GM18870 (cell line): ENCODE results near the gene AFTPH.

Experiments
- ATAC-seq: cut with Tn5 transposase; IDR thresholded peaks from one replicate; pipeline ENCODE4 v1.9.1; 2021; ENCODE audit warnings: moderate library complexity; ENCODE audit not compliant: unreplicated experiment

AFTPH gene

DNA sequence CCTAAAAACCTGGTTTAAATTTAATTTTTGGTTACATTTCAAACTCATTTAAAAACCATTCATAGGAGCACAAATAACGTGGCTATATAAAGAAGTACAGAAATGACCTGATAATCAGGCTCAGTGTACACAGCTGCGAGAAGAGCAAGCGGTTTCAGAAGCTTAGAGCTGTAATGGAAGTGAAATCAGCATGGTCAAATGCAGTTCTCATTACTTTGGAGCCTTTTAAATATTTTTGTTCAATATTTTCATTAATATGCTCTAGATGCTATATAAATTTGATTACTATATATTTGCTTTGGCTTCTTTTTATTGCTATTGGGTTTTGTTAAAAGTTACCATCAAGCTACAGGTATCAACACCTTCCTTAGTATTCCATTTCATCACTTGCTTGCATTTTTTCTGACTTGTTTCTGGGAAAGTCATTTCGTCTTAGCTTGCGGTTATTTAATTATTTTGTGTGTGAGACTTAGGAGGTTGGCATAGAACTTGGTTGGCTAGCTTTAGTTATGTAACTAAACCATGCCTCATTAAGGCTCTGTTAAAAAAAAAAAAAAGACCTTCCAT lies 58.7 kb downstream of the AFTPH start:
- peak; percentile 84 for ATAC-seq

DNA sequence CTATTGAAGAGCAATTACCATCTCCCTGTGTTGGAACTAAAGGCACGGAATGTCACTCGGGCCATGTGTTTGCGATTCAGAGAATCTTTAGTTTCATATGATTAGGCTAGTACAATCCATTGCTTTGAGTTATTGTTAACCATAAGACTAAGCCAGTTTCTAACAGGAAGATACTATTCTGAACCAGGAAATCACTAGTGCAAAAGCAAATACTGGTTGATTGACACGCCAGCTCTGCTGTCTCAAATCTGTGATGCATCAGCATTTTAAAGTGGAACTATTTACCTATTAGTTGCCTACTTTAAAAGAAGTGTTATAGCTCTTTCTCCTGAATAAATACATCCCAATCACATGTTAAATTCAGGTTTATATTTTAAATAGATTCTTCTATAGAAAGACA lies 61.9 kb downstream of the AFTPH start:
- no peak for ATAC-seq

DNA sequence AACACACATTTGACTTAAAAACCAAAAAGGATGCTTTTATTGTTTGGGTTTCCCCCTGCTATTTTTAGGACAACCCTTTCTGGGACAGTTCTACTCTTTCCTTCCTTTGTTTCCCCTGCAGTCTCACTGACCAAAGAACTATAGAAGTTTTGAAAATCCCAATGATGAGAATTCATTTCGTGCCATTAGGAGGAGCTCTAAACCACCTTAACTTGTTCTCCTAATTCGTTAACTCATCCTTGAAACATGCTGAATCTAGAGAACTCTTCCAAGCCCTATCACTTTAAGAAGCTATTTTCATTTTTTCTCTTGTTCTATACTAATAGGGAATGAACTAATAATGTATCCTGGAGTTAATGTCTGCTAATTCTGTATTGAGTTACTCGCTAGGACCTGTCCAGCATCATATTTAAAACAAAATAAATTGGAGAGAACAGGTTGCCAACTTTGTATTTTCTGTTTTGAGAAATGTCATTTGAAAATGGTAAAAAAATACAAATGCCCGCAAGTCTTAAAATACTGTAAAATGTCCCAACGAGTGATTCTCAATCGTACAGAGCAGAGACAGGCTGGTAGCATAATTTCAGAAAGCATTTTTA lies 62.9 kb downstream of the AFTPH start:
- ATAC-seq, result no peak

DNA sequence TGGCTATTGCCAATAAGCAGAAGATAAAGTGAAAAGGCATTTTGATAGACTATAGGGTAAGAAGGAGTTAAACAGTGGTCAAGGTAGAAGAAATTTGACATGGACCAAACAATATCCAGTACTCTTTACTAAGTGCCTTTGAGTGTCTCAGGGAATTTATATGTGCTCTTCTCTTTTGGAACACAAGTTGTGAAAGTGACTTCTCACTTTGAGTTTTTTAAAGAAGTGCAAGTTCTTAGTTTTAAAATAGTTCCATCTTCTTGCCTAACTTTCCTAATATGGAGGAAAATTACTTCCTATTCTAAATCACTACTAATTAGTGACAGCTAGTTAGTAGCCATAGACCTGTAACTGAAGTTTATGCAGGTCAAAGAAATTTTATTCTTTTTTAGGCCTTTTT lies 63.4 kb downstream of the AFTPH start:
- no peak for ATAC-seq

DNA sequence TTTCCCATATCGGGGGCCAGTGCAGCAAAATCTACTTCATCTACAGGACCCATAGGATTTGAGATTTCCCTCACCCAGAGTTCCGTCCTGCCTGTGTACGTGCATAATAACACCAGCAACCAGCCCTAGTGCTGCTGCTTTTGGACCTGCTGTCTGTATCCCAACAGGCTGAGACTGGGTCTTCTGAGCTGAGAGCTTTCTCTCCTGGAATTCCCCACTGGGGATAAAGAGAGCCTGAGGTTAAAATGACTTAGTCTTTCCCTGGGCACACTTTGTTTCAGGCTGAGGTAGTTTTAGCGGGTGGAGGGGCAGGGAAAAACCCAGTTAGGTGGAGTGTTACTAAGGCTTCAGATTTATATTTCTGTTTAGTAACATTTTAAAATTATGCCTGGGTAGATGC lies 67.1 kb downstream of the AFTPH start:
- ATAC-seq, result no peak

DNA sequence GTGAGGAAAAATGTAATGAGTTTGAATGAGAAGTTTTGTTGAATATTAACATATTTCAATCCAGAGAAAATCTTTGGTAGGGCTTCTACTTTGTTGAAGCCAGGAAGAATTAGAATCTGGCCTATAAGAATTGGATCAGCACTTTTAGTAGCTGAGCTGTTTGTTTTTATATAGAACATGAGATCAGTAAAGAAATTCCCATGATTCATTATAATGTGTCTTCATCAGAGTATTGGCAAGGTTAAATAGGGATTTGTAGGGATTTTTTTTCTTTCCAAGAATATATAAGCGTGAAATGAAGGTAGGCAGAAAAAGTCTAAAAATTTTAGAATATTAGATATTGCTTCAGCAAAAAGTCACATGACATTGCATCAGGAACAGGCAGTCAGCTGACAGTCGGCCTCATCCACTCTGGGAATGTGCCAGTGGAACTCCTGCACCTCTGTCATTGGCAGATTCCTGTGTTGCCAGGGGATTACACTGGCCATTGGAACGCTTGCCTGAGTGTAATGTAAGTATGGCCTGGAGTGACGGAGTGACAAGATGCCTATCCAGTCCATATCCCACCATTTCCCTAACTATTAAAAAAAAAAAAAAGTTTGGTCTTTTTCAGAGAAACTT lies 69.0 kb downstream of the AFTPH start:
- ATAC-seq, result no peak

DNA sequence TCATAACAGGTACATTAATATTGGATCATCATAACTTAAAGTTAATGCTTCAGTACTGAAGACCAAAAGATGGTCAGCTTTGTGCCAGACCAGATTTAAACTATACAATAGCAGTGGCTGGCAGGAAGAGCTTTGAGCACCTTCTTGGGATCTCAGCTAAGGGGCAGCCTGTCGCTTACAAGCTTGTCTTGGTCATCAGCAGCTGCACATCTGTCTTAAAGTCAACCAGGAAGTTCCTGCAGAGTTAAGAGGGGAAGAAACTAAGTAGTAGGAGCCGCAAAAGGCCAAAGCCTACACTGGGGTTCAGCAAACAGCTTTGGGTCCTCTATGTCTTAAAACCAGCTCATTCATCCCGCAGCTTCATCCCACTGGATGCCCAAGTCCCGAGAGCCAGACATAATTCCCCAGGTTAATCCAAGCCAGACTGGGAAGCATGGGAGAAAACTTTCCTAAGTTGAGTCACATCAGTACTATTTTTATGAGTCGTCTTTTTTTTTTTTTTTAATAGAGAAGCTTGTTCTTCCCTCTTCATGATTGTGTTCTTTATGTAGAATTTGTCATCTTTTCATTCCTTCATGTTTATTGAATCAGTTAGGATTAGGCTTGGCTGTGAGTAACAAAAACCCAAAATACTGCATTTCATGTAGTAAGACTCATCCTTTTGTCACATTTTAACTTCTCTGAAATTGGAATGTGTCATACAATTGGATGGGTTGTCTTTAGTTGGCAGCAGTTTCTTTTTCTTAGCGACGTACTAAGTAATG lies 70.3 kb downstream of the AFTPH start:
- ATAC-seq, result no peak

DNA sequence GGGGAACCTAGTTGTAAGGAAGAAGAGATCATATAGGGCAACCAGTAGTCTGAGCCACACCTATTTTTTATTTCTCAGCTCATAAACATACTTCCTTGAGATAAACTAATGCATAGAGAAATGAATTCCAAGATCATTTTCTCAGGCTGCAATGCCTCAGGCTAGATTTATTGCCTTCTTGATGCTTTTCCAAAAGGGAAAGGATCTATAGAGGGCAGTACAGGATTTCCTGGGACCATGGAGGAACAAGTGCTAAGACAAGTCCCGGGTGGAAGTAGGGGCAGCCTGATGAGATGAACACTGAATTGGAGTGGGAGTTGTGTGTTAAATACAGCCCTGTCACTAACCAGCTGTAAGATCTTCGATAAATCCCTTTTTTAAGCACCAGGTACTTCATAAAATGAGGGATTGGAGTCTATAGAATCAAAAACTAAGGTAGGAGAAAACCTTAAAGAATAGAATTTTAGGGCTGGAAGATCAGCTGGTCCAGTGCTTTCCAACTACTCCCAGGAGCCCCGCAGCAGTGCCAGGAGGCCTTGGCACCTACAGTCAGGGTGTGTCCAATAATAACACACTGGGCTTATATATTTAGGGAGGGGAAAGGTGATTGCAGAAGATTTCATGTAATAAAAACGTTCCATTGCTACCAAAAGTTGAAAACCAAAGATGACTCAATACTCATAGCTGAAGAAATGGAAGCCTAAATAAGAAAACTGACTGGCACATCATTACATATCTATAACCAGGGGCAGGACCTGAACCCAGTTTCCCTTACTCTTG lies 71.5 kb downstream of the AFTPH start:
- no peak for ATAC-seq

DNA sequence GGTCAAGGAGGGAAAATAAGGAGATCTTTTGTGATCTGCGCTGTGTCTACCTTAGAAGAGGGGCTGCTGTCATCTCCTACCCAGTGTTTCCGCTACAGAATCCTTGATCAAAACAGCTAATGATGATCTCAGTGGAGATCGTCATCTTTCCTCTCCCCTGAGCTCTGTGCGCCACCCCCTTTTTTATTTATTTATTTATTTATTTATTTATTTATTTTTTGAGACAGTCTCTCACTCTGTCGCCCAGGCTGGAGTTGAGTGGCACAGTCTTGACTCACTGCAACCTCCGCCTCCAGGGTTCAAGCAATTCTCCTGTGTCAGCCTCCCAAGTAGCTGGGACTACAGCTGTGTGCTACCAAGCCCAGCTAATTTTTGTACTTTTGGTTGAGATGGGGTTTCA lies 74.1 kb downstream of the AFTPH start:
- ATAC-seq, result no peak

DNA sequence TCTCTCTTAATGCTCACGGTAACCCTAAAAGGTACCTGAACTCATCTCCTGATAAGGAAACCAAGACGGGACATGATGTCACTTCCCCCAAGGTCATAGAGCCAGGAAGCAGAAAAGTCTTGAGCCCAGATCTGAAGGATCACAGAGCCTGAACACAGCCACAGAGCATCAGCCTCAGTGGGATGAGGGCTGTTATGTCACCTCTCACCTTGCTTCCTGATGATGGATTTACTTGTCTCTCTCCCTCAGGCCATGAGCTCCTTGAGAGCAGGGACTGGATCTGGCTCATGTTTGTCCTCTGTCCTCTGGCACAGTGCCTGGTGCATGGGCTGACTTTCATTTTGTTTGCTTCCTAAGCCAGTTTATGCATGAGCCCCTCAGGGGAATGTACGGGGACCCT lies 75.3 kb downstream of the AFTPH start:
- no peak for ATAC-seq

DNA sequence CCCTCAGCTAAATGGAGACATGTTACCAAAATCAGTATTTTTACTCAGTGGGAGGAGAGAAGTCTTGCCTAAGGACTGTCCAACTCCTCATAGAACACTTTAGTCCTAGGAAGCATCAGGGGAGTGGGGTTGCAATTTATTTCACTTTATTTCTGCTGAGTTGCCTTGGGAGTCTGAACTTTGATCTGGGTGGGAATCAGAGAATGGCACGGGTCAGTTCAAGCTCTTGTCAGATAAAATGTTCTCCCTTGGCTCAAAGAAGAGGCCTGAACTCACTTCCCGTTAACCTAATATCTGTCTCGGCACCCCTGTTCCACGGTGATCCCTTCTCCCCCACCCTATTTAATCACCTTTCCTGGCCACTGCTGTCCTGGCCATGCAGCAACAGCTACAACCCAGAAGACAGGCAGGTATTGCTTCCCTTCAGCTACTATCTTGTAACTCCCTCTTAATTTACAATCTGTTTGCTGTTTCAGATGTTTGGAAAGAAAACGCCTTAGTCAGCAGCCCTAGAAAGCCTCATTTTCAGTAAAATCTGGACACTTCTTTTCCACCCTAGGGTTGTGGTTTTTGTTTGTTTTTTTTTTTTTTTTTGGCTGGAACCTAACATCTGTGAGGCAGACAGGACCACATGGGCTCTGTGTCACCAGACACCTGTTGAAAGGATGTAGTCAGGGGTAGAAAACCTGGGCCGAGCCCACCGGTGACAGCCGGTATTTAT lies 77.1 kb downstream of the AFTPH start:
- no peak for ATAC-seq

DNA sequence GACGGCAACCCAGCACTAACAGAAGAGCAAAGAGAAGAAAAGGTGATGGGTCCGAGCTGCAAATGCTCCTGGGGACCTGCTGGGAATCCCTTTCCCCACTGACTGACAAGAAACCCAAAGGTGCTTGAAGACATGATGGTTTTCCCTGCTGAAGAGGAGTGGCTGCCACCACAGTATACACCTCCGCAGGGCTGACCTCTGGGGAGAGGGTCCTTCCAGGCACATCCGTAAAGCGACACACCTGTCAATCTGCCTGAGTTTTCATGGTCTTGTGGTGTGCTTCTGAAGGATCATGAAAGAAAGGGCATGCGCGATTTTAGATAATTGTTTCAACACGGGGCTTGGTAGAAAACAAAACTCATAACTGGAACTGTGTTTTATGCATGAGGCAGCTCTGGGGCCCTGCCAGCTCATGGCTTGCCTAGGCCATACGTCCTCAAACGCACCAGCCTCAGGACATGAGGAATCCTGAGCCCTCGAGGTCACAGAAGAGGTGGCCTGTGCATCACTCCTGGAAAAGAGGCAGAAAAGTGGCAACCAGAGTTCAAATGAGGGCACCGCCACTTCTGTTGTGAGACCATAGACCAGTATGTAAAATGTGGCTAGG lies 77.8 kb downstream of the AFTPH start:
- ATAC-seq, result no peak

DNA sequence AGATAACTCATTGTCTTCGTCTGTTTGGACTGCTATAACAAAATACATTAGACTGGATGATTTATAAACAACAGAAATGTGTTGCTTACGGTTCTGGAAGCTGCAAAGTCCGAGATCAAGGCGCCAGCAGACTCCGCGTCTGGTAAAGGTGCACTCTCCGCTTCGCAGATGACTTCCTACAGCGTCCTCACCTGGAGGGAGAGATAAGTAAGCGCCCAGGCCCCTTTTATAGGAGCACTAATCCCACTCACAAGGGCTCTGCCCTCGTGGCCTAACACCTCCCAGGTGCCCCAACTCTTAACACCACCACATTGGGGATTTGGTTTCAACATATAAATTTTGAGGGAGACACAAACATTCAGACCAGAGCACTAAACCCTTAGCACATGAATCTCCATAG lies 78.3 kb downstream of the AFTPH start:
- ATAC-seq, result no peak

DNA sequence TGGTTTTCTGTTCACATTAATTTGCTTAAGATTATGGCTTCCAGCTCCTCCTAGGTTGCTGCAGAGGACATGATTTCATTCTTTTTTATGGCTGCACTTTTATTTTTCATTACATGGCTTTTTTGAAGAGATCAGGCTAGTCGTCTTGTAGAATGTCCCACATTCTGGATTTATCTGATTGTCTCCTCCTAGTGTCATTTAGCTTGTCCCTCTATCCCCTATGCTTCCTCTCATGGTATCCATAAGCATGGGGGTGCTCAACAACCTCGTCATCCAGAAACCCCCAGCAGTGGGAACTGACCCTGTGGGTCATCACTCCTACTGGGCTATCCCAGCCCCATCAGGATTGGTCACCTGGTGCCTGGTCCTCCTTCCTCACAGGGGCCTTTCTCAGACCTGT lies 80.0 kb downstream of the AFTPH start:
- no peak for ATAC-seq

DNA sequence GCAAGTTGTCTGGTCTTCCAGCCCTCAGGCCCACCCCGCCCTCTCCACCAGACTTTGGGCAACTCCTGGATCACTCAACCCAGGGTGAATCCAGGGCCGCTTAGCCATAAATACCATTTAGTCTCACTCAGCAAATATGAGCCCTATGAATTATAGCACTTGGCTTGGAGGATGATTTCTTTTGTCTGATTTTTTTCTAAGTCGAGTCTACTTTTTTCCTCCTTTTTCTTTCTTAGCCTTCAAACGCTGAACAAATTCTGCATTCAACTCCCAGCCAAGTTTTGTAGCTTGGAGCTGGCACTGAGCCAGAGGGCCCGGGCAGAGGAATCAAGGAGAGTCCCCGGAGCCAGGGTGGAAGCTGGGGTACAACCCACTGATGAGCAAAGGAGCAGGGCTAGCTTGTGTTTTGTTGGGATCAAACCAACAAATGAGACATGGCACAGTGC lies 80.9 kb downstream of the AFTPH start:
- ATAC-seq, result no peak

DNA sequence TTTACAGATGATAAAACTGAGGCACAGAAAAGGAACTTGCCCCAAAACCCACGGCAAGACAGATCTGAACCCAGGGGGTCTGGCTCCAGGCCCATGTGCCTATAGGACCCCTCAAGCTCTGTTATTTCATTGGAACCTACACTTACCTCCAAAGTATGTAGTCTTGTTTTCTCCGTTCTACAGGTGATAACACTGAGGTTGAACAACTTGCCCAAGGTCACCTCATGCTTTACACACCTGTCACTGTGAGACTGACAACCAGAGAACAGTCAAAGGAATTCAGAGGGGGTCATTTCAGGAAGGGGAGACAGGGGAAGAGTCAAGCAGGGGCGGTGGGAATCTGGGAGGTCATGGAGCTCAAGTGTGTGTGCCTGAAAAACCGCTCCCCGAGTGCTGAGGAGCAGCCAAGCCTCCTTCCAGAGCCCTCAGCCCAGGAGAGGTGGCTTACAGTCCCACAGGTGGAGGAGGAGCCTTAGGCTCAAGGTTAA lies 81.9 kb downstream of the AFTPH start:
- ATAC-seq, result no peak

DNA sequence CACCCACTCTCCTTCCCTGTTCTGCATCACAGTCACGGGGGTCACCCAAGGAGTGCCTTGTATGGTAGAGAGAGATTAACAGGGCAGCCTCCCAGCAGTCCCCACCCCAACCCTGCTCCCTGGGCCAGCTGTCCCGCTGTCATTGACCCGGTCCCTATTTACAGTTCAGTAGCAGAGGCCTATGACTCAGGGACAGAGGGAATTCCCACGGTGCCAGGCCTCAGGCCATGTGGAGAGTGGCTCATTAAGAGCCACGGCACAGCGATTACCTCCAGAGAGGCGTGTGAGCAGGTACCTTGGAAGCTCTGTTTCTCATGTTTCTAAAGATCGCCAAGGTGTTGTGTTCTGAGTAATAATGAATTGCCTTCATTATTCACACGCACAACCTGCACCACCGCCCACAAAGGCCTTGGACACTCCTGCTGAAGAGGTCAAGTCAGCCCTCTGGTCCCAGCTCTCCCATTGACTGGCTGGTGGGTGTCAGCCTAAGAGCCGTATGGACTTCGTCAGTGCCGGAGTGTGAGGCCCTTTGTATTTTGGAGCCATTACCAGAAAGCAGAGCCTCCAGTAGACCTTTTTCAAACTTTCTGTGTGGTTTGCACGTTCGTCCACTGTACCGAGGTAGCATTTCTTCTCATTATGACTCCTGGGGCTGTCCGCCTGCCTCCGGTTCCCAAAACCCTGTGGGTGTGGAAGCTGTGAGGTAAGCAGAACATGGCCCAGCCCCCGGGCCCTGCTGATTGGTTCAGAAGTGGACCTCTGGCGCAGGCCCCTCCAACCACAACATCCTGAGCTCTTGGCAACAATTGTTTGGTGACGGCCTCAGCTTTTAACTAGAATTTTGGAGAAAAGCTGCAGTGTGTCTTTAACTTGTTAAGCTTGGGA lies 82.6 kb downstream of the AFTPH start:
- peak; percentile 88 for ATAC-seq

DNA sequence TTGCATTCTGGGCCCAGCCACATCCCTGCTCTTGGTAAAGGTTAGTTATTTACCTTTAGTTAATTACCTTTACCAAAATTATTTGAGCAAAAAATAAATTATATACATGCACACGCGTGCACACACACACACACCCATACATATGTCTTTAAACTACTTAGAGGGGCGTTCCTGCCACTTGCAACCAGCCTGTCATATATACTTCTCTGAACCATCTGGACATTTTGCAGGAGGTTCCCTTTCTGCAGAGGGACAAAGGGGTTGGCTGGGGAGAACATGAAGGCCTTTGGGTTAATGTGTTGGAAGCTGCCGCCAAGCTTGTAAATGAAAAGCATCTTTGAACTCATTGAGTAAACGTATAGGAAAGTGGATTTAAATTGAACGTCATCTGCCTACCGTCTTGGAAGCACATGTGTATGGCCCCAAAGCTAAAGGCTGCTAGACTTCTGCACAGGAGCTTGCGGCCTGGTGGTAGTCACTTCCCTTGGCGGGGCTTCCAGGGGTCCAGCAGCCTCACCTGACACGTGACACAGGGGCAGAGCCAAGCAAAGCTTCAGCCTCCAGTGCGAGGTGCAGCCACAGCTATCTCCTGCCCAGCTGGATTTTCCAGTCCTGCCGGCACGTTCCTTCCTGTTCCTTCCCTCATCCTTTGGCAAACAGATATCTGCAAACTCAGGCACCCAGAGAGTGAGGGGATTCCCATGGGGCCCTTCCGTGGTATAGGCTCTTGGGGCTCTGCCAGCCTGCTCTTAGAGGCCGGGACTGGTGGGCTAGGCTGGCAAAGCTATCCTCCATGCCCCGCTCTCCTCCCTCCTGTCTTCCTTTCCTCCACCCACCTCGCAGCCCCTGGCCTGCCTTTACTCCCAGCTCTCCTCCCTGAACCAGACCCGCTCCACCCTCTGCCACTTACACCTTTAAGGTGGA lies 83.5 kb downstream of the AFTPH start:
- no peak for ATAC-seq
